ENCODE results near the gene TFDP2.

- TF ChIP-seq POLR2A (IDR thresholded peaks at IDR 0.05; ENCODE audit: low read depth, low read length) = no peak
- TF ChIP-seq TAF1 (IDR thresholded peaks at IDR 0.05; ENCODE audit: borderline replicate concordance, low read depth, low read length) = no peak
Observed at GRCh38 chr3:142151240-142151639, 1.9 kb upstream of the TFDP2 start.
